Liver (tissue), 9 donors: Measurements from ENCODE around the gene PRCC. TPM values are rescaled to one million over a fixed set of nuclear protein-coding genes. Genes with fewer than 3 reads are reported as not detected.

Source experiments
- DNase-seq: peaks from one replicate; pipeline ENCODE4 v3.0.0-alpha.2; 2017; ENCODE audit warnings: low spot score
- H3K27ac ChIP-seq, 2 donors: one replicate each; pipeline ENCODE4 v1.7.0; 2013; ENCODE audit warnings: inconsistent platforms in 2 of 2, low read length in 2 of 2, control low read depth in 1 of 2, low read depth in 1 of 2, mild to moderate bottlenecking in 1 of 2
- H3K27me3 ChIP-seq, 4 donors: one replicate each; pipeline versions ENCODE4 v1.6.1 to v1.7.0; 2013; ENCODE audit warnings: low read length in 3 of 4, inconsistent platforms in 1 of 4, mild to moderate bottlenecking in 1 of 4, moderate library complexity in 1 of 4; ENCODE audit not compliant: control insufficient read depth in 4 of 4, insufficient read depth in 4 of 4
- H3K36me3 ChIP-seq, 4 donors: one replicate each; pipeline versions ENCODE4 v1.6.1 to v1.7.0; 2013; ENCODE audit warnings: low read length in 3 of 4, mild to moderate bottlenecking in 3 of 4, low read depth in 1 of 4, moderate library complexity in 1 of 4; ENCODE audit not compliant: control insufficient read depth in 4 of 4, insufficient read depth in 3 of 4
- H3K4me1 ChIP-seq, 4 donors: one replicate each; pipeline versions ENCODE4 v1.6.1 to v1.7.0; 2013; ENCODE audit warnings: low read length in 3 of 4, mild to moderate bottlenecking in 3 of 4, moderate library complexity in 1 of 4; ENCODE audit not compliant: control insufficient read depth in 4 of 4, insufficient read depth in 4 of 4
- H3K4me3 ChIP-seq, 3 donors: one replicate each; pipeline versions ENCODE4 v1.6.1 to v1.7.0; 2013; ENCODE audit warnings: low read length in 3 of 3, control low read depth in 1 of 3, low read depth in 1 of 3, mild to moderate bottlenecking in 1 of 3
- H3K9ac ChIP-seq, 2 donors: one replicate each; pipeline ENCODE4 v1.7.0; 2013; ENCODE audit warnings: low read length in 2 of 2, mild to moderate bottlenecking in 2 of 2, moderate library complexity in 2 of 2, control low read depth in 1 of 2, low read depth in 1 of 2
- H3K9me3 ChIP-seq, 4 donors: one replicate each; pipeline versions ENCODE4 v1.6.1 to v1.7.0; 2013; ENCODE audit warnings: low read length in 3 of 4; ENCODE audit not compliant: control insufficient read depth in 4 of 4
- ATF3 ChIP-seq: IDR thresholded peaks from 2 replicates; pipeline ENCODE4 v1.6.1; 2016; ENCODE audit warnings: antibody characterized with exemption
- CTCF ChIP-seq: fragments of 150-350 bp; IDR thresholded peaks from 2 replicates; pipeline ENCODE4 v1.5.1; 2017; ENCODE audit warnings: improper control_type of control experiment, low read depth, low read length; ENCODE audit not compliant: missing input control
- EGR1 ChIP-seq, 2 donors: IDR thresholded peaks; 2 replicates each; pipeline ENCODE4 v1.6.1; 2016 to 2018; ENCODE audit warnings: antibody characterized with exemption in 2 of 2, low read depth in 2 of 2
- FOXA1 ChIP-seq: IDR thresholded peaks from 2 replicates; pipeline ENCODE4 v1.6.1; 2016; ENCODE audit warnings: antibody characterized with exemption
- FOXA2 ChIP-seq: IDR thresholded peaks from 2 replicates; pipeline ENCODE4 v1.6.1; 2016; ENCODE audit warnings: antibody characterized with exemption
- GABPA ChIP-seq, 2 donors: IDR thresholded peaks in 1 of 2; conservative IDR thresholded peaks in 1 of 2; 2 replicates each; pipeline ENCODE4 v1.6.1; 2016; ENCODE audit warnings: antibody characterized with exemption in 2 of 2, mild to moderate bottlenecking in 1 of 2, moderate library complexity in 1 of 2
- HNF4A ChIP-seq, 2 donors: conservative IDR thresholded peaks; 2 replicates each; pipeline ENCODE4 v1.6.1; 2016; ENCODE audit warnings: antibody characterized with exemption in 2 of 2, mild to moderate bottlenecking in 2 of 2
- HNF4G ChIP-seq: IDR thresholded peaks from 2 replicates; pipeline ENCODE4 v1.6.1; 2016; ENCODE audit warnings: antibody characterized with exemption
- JUND ChIP-seq, 2 donors: IDR thresholded peaks; 2 replicates each; pipeline ENCODE4 v1.6.1; 2016; ENCODE audit warnings: antibody characterized with exemption in 2 of 2
- MAX ChIP-seq: IDR thresholded peaks from 2 replicates; pipeline ENCODE4 v1.6.1; 2016; ENCODE audit warnings: antibody characterized with exemption
- NR2F2 ChIP-seq: IDR thresholded peaks from 2 replicates; pipeline ENCODE4 v1.6.1; 2016; ENCODE audit warnings: antibody characterized with exemption
- RAD21 ChIP-seq, 2 donors: IDR thresholded peaks; 2 replicates each; pipeline ENCODE4 v1.6.1; 2016; ENCODE audit warnings: antibody characterized with exemption in 2 of 2, mild to moderate bottlenecking in 2 of 2
- RXRA ChIP-seq, 2 donors: IDR thresholded peaks; 2 replicates each; pipeline ENCODE4 v1.6.1; 2017 to 2018; ENCODE audit warnings: antibody characterized with exemption in 2 of 2, mild to moderate bottlenecking in 1 of 2
- SP1 ChIP-seq: IDR thresholded peaks from 2 replicates; pipeline ENCODE4 v1.6.1; 2018; ENCODE audit warnings: antibody characterized with exemption, mild to moderate bottlenecking
- TAF1 ChIP-seq: conservative IDR thresholded peaks from 2 replicates; pipeline ENCODE4 v1.6.1; 2016; ENCODE audit warnings: antibody characterized with exemption, mild to moderate bottlenecking
- YY1 ChIP-seq: IDR thresholded peaks from 2 replicates; pipeline ENCODE4 v1.6.1; 2016; ENCODE audit warnings: antibody characterized with exemption, mild to moderate bottlenecking
- ZBTB33 ChIP-seq: IDR thresholded peaks from 2 replicates; pipeline ENCODE4 v1.6.1; 2016; ENCODE audit warnings: antibody characterized with exemption
- WGBS: extraction: QIAGEN DNeasy Blood & Tissue Kit; methylation state at CpG from one replicate; pipeline ENCODE4 v1.1.7; 2013; 5-methylcytosine and 5-hydroxymethylcytosine counted together
- polyA plus RNA-seq, 2 donors: library from polyadenylated mRNA; stranded (reverse) in 1 of 2; unstranded in 1 of 2; fragments of 200-250 nt in 1 of 2; fragments of >200 nt in 1 of 2; fragmentation: Nextera tagmentation in 1 of 2; extraction: Ambion mirVana in 1 of 2; gene quantifications; one replicate each; pipeline versions ENCODE4 v1.2.1 to v1.2.3, GENCODE V29; 2013 to 2015
- total RNA-seq, 2 donors: library from RNA; depleted of rRNA; stranded (reverse); fragments of >200 nt; gene quantifications; one replicate each; pipeline ENCODE4 v1.2.3, GENCODE V29; 2014
- donor health status: healthy.
- donor health status: healthy.
- donor health status: healthy.
- donor health status: healthy.
- donor health status: healthy.

Gene PRCC
- total and polyA plus RNA-seq, 4 donors: 8.8 to 19.3 (median 14.3) TPM

GRCh38 chr1:156738916-156739315, 28.4 kb upstream of the PRCC start:
- H3K9me3 ChIP-seq: no peaks in the 10 kb centered on the region
- H3K9ac ChIP-seq: no peak overlapping the region
- peaks cover 3 to 20% (median 10%) of the 10 kb centered on the region in 4 donors for H3K4me1 ChIP-seq
- TF ChIP-seq ATF3: no peak
- no peak for TF ChIP-seq EGR1 (IDR thresholded peaks at IDR 0.05; ENCODE audit: low read depth in 2 of 2)
- TF ChIP-seq HNF4A (conservative IDR thresholded peaks at IDR 0.05): no peak
- no peak for TF ChIP-seq YY1
- no peak for TF ChIP-seq RXRA (IDR thresholded peaks at IDR 0.05)
- no peak for DNase-seq
- WGBS: 88% methylated on average over 2 of the region's 2 CpGs
- H3K36me3 ChIP-seq: peaks cover 10 to 39% (median 30%) of the 10 kb centered on the region in 4 donors
- no peak overlapping the region for H3K27ac ChIP-seq
- no peaks in the 10 kb centered on the region for H3K27me3 ChIP-seq
- H3K4me3 ChIP-seq: no peak overlapping the region

GRCh38 chr1:156740237-156740740, 27.0 kb upstream of the PRCC start:
- DNase-seq: no peak
- whole genome bisulfite sequencing: 19% methylated on average over 7 of the region's 7 CpGs

GRCh38 chr1:156740741-156741480, 26.4 kb upstream of the PRCC start, which contains the start of gene MRPL24:
Gene MRPL24, minus strand, starts transcription at chr1:156741088. Its CDS starts 2,384 bp downstream, at chr1:156738704.
- H3K9ac ChIP-seq: peak within 1 kb of the TSS; percentile 44 to 51
- no peaks in the 10 kb centered on the region for H3K9me3 ChIP-seq
- peaks cover 10 to 42% (median 29%) of the 10 kb centered on the region in 4 donors for H3K36me3 ChIP-seq
- peaks cover 3 to 28% (median 21%) of the 10 kb centered on the region in 4 donors for H3K4me1 ChIP-seq
- under 1% methylated on average over 38 of the region's 38 CpGs for WGBS
- peak within 1 kb of the TSS; percentile 60 to 82 (median 81) for H3K4me3 ChIP-seq
- H3K27ac ChIP-seq: peak within 1 kb of the TSS; percentile 78 to 83
- H3K27me3 ChIP-seq: no peaks in the 10 kb centered on the region
- peak; percentile 93 for DNase-seq
- TF ChIP-seq FOXA1: peak; percentile 81
- TF ChIP-seq ATF3: peak; percentile 67
- peak; percentile 99 to 100 for TF ChIP-seq GABPA (IDR thresholded peaks at IDR 0.05 in 1 of 2, conservative IDR thresholded peaks at IDR 0.05 in 1 of 2)
- peak; percentile 23 for TF ChIP-seq TAF1
- TF ChIP-seq NR2F2: peak; percentile 79
- TF ChIP-seq YY1: peak; percentile 99
- TF ChIP-seq MAX: peak; percentile 99
- TF ChIP-seq EGR1 (IDR thresholded peaks at IDR 0.05; ENCODE audit: low read depth in 2 of 2): peak; percentile 83 to 94
- peak; percentile 97 for TF ChIP-seq ZBTB33
- TF ChIP-seq SP1: peak; percentile 84
- TF ChIP-seq RXRA (IDR thresholded peaks at IDR 0.05): peak; percentile 54 to 69
- peak; percentile 39 for TF ChIP-seq HNF4G
- peak; percentile 56 to 85 for TF ChIP-seq HNF4A (conservative IDR thresholded peaks at IDR 0.05)
- TF ChIP-seq RAD21 (IDR thresholded peaks at IDR 0.05): peak; percentile 52 to 59
- peak; percentile 63 for TF ChIP-seq FOXA2
- TF ChIP-seq JUND (IDR thresholded peaks at IDR 0.05): peak; percentile 45 to 67
- no peak for TF ChIP-seq CTCF

More at GRCh38 chr1:156740237-156740740, 27.0 kb upstream of the PRCC start:
- TF ChIP-seq ATF3: no peak
- TF ChIP-seq TAF1: peak; percentile 1
- H3K36me3 ChIP-seq: peaks cover 10 to 42% (median 30%) of the 10 kb centered on the region in 4 donors
- H3K9me3 ChIP-seq: no peaks in the 10 kb centered on the region
- peak overlapping the region; percentile 60 to 82 (median 81) for H3K4me3 ChIP-seq
- H3K27me3 ChIP-seq: no peaks in the 10 kb centered on the region
- peaks cover 3 to 22% (median 14%) of the 10 kb centered on the region in 4 donors for H3K4me1 ChIP-seq
- H3K27ac ChIP-seq: peak overlapping the region; percentile 45 to 67
- H3K9ac ChIP-seq: peak overlapping the region; percentile 44 to 51
